VCaP (cell line): ENCODE results near the gene TXLNG.

Experiments
- H3K27ac ChIP-seq: fragments of 450-650 bp; 2 replicates; pipeline ENCODE4 v1.5.1; 2017
- TF ChIP-seq, protein P1 (sequence below): fragments of 450-650 bp; conservative IDR thresholded peaks from 2 replicates; pipeline ENCODE4 v1.5.1; 2017; ENCODE audit warnings: mild to moderate bottlenecking, moderate library complexity

The TXLNG gene

DNA sequence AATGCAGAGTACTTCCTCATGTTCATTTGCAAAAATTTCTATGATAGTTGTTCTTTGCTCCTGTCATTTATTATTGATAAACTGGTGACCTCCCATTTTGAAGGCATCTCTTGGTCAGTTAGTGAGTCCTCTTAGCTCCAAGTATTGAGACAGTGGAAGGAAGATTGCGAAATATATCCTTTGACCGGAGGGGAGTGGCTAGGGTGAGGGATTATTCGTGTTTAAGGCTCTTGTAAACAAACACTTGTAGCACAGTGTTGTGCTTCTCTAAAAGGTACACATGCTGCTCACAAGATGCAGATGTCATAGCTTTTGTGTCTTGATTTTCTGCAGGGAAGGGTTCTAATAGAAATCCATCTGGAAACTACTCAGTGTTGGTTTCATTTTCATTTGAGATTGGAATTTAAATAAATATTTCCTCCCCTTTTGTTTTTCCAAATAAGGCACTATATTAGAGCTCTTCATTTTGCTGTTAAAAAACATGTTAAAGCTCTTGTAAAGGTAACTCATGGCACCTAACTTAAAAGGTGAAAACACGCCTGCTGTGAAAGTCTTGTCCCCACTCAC, 21.8 kb downstream of the TXLNG start:
- TF ChIP-seq, protein P1, sequence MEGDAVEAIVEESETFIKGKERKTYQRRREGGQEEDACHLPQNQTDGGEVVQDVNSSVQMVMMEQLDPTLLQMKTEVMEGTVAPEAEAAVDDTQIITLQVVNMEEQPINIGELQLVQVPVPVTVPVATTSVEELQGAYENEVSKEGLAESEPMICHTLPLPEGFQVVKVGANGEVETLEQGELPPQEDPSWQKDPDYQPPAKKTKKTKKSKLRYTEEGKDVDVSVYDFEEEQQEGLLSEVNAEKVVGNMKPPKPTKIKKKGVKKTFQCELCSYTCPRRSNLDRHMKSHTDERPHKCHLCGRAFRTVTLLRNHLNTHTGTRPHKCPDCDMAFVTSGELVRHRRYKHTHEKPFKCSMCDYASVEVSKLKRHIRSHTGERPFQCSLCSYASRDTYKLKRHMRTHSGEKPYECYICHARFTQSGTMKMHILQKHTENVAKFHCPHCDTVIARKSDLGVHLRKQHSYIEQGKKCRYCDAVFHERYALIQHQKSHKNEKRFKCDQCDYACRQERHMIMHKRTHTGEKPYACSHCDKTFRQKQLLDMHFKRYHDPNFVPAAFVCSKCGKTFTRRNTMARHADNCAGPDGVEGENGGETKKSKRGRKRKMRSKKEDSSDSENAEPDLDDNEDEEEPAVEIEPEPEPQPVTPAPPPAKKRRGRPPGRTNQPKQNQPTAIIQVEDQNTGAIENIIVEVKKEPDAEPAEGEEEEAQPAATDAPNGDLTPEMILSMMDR: no peak
- no peak overlapping the region for H3K27ac ChIP-seq

DNA sequence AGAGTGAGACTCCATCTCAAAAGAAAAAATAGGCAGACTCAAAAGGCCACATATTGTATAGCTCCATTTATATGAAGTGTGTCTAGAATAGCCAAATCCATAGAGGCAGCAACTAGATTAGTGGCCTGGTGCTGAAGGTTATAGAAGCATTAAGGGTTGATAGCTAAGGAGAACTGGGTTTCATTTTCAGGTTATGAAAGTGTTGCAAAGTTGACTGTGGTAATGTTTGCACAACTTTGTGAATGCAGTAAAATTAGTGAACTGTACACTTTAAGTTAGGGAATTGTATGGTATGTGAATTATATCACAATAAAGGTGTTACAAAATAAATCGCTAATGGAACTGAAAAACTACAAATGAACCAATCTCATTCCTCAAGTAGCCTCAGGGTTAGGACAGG, 28.3 kb downstream of the TXLNG start:
- no peak overlapping the region for H3K27ac ChIP-seq
- TF ChIP-seq, protein P1: no peak

DNA sequence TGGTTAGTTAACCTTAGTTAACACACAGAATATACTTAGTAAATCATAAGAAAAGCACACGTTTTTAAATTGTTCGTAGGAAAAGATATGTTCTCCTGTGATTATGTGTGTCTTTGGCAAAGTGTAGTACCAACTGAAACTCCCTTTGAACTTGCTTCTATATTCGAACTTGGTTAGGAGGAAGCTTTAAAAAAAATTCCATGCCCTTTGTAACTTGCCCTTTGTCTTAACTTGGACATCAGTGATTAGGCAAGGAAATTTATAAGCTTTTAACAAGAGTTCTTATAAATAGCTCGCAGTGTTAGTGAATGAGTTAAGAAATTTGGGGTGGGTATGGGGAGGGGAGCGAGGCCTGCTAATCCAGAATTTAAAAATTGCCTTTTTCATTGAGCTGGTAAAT, 33.4 kb downstream of the TXLNG start:
- TF ChIP-seq, protein P1: no peak
- peak overlapping the region; percentile 48 for H3K27ac ChIP-seq

DNA sequence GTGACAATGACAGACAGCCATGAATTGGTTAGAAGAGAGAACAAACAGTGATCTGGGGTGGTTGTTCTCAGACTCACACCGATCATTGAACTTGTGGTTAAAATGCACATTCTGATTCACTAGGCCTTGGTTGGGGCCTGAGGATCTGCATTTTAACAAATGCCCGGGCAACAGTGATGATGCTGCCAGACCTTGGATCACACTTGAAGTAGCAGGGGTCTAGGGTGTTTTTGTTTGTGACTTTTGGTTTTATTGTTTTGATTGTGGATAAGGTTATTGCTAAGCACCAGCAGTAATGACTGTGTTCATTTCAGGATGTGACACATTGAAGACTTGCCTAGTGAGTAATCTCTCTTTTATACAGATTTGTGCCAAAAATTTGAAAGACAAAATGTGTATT, 36.5 kb downstream of the TXLNG start:
- H3K27ac ChIP-seq: no peak overlapping the region
- TF ChIP-seq, protein P1: no peak

DNA sequence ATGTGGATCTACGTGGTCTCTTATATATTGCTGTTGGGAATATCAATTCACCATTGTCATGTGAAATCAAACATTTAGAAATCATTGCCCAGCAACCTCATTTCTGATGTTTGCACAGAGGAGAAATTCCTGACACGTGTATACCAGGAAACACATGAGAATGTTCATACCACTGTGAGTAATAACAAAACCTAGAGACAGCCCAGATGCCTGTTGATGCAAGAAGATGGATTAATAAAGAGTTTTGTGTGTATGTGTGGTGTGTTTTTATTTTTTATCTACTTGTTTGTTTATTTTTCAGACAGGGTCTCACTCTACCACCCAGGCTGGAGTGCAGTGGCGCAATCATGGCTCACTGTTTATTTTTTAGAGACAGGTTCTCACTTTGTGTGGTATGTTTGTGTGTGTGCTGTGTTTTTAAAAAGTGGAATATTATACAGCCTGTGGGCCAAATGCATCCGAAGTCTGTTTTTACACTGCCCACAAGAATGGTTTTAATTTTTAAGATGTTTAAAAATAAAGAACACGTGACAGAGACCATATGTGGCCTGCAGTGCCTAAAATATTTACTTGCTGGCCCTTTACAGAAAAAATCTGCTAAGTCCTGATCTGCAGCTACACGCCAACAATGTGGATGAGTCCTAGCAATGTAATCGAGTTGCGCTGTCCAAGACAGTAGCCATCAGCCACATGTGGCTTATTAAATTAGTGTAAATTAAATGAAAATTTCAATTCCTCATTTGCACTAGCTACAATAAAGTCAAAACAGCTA, 39.2 kb downstream of the TXLNG start:
- TF ChIP-seq, protein P1: no peak
- peak overlapping the region; percentile 41 for H3K27ac ChIP-seq

DNA sequence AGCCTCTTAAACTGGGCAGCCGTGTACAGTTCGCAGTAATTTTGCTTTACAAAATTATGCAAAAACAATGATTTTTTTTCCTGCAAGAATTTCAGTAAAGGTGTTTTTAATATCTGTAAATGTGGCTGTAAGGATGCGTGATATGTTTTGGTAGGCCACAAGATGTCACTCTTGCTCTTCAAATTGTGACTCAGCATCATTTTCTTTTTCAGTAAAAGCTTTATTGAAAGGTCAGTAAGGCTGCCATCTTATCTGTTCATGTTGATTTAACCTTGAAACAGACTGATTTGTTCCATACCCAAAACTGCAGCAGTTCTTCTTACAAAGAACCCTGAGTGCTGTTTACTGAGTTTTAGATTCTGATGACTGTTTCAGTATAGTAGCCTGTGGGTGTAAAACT, 39.9 kb downstream of the TXLNG start:
- peak overlapping the region; percentile 41 for H3K27ac ChIP-seq
- TF ChIP-seq, protein P1: peak; percentile 65

DNA sequence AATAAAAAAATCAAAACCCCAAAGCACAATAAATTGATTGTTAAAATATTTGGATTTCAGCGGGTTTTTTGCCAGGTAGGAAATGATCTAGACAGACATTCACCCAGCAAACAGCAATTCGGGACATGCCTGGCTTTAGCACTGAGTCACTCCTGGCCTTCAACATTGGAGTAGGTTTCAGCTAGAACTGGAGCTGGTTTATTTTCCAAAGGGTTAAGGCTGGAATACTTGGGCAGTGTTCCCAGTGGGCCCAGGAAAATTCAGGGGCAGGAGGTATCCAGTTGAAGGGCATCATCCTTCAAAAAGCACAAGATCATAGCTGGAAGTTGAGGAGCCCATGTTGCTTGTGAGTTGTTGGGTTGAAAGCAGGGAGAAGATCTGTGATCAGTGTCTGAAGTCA, 41.0 kb downstream of the TXLNG start:
- TF ChIP-seq, protein P1: no peak
- peak overlapping the region; percentile 41; the same call in 1 of the 2 replicates for H3K27ac ChIP-seq
